GM08714 (cell line): ENCODE data around the gene GOLGA6A.

ENCODE experiments used
- H3K4me3 ChIP-seq: fragments of 200-500 bp; sonication (Bioruptor generic); 2 replicates; pipeline ENCODE4 v1.5.1; 2014; ENCODE audit warnings: mild to moderate bottlenecking, low read length, inconsistent platforms
- ZNF274 ChIP-seq: IDR thresholded peaks from 2 replicates; pipeline ENCODE4 v1.6.1; 2012; ENCODE audit warnings: mild to moderate bottlenecking, low read depth, low read length

The GOLGA6A gene

GRCh38 chr15:74035121-74036017 lies 47.0 kb downstream of the GOLGA6A start:
- no peak for TF ChIP-seq ZNF274
- no peak overlapping the region for H3K4me3 ChIP-seq

GRCh38 chr15:74034206-74034755 lies 48.1 kb downstream of the GOLGA6A start:
- H3K4me3 ChIP-seq: no peak overlapping the region
- no peak for TF ChIP-seq ZNF274

DNA sequence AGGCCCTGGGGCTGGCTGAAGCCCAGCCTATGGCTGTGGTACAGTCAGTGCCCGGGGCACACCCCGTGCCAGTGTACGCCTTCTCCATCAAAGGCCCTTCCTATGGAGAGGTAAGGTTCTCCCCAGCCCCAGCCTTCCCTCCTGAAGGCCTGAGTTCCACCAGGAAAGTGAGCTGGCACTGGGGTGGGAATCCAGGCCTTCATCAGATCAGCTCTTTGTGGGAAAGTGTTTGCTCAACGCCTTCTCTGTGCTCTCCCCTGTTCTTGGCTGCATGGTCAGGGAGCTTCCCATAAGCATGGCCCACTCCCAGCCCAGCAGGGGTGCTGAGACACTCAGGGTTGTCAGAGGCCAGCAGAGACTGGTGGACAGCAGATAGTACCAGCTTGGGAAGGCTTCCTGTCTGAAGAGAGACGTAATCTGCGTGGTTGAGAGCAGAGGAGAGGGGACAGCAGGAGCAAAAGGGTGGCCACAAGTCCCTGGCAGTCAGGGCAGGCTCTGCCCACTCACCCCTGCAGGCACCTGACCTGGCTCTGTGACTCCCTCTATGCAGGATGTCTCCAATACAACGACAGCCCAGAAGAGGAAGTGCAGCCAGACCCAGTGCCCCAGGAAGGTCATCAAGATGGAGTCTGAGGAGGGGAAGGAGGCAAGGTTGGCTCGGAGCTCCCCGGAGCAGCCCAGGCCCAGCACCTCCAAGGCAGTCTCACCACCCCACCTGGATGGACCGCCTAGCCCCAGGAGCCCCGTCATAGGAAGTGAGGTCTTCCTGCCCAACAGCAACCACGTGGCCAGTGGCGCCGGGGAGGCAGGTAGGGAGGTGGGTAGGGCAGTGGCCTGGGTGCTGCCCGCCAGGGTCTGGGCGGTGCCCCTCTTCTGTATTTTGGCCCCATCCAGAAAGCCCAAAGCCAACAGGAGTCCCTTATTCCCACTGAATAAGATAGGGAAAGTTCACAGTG lies 49.5 kb downstream of the GOLGA6A start:
- no peak overlapping the region for H3K4me3 ChIP-seq
- no peak for TF ChIP-seq ZNF274

DNA sequence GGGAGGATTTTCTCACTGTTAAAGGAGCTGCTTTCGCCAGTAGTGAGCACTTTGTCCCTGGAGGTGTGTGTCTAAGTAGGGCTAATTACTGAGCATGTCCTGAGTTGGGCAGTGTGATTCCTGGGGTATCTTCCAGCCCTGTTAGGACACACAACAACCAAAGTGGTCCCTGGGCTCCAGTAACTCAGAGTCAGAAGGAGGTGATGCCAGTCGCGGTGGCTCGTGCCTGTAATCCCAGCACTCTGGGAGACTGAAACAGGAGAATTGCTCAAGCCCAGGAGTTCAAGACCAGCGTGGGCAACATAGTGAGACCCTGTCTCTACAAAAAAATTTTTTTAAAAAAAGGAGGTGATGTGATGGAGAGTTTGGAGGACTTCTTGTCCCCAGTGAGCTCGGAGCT lies 50.3 kb downstream of the GOLGA6A start:
- H3K4me3 ChIP-seq: no peak overlapping the region
- TF ChIP-seq ZNF274: no peak

GRCh38 chr15:74028646-74029045 lies 53.7 kb downstream of the GOLGA6A start:
- no peak for TF ChIP-seq ZNF274
- no peak overlapping the region for H3K4me3 ChIP-seq

DNA sequence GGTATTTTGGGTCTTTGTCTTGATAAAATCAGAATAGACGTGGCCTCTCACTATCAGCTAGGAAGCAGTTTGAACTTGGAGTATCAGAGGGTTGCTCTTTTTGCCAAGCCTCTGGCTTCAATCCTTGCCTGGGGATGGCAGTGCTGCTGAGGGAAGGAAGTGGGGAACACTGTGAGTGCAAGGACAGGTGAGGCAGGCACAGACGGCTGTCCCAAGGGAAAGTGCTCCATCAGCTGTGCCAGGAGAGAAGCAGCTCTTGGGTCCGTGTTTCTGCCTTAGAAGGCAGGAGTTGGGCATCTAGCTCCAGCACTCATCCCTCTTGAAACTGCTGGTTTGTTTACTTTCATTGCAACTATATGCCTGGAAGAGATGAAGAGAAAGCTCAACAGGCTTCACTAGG lies 54.7 kb downstream of the GOLGA6A start:
- no peak for TF ChIP-seq ZNF274

GRCh38 chr15:74025436-74025835 lies 56.9 kb downstream of the GOLGA6A start:
- no peak overlapping the region for H3K4me3 ChIP-seq

More for the DNA sequence above, 54.7 kb downstream of the GOLGA6A start:
- no peak overlapping the region for H3K4me3 ChIP-seq

DNA sequence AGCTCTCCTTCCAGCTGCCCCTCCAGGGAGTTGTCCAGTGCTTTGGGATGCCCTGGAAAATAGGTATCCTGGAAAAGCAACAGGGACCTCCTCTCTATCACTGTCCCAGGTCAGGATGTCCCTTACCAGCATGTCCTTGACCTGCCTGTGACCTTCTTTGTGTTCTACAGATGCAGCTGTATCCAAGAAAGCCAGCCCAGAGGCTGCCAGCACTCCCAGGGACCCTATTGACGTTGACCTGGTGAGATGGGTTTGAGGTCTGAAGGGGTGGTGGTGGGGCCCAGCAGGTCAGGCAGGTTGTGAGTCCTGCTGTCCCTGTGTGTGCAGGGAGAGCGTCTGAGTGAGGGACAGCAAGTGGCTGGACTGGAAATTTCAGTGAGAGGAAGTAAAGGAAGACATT lies 57.7 kb downstream of the GOLGA6A start:
- no peak overlapping the region for H3K4me3 ChIP-seq
- no peak for TF ChIP-seq ZNF274

More at GRCh38 chr15:74025436-74025835, 56.9 kb downstream of the GOLGA6A start:
- no peak for TF ChIP-seq ZNF274

GRCh38 chr15:74022706-74023470 lies 59.5 kb downstream of the GOLGA6A start:
- TF ChIP-seq ZNF274: no peak

More at GRCh38 chr15:74022706-74023470, 59.5 kb downstream of the GOLGA6A start:
- no peak overlapping the region for H3K4me3 ChIP-seq
